ENCODE measurements around the gene ZNF831. TPM values are rescaled to one million over a fixed set of nuclear protein-coding genes. Genes with fewer than 3 reads are reported as not detected.

ZNF831 gene
- total and polyA plus RNA-seq, 9 donors = 0.05 to 0.36 (median 0.15) TPM; not detected in 1

GRCh38 chr20:59121714-59122565 is 41.7 kb upstream of the ZNF831 start:
- DNase-seq = no peak
- Histone ChIP-seq H3K27me3 (no peaks in the 10 kb centered on the region), H3K27ac (no peak overlapping the region), H3K4me3 (no peak overlapping the region), H3K9me3 (no peaks in the 10 kb centered on the region), H3K4me1 (ENCODE audit: insufficient read depth) (no peaks in the 10 kb centered on the region), H3K36me3 (no peaks in the 10 kb centered on the region)
- 44 to 50% (median 45%) methylated on average over 8 of the region's 8 CpGs for WGBS, 3 donors
- TF ChIP-seq EP300 (IDR thresholded peaks at IDR 0.05) = no peak
- no peak for TF ChIP-seq POLR2A (IDR thresholded peaks at IDR 0.05)
- no peak for TF ChIP-seq CTCF (IDR thresholded peaks at IDR 0.05)
- intact Hi-C loops (cut with DNase I) = no loop called here

- H3K27me3 ChIP-seq = no peaks in the 10 kb centered on the region
- TF ChIP-seq EP300 (IDR thresholded peaks at IDR 0.05) (no peak), POLR2A (IDR thresholded peaks at IDR 0.05) (no peak), CTCF (IDR thresholded peaks at IDR 0.05) (no peak)
- H3K36me3 ChIP-seq = no peaks in the 10 kb centered on the region
- no peaks in the 10 kb centered on the region for H3K9me3 ChIP-seq
- 73 to 87% (median 79%) methylated on average over 4 of the region's 4 CpGs for WGBS, 3 donors
- intact Hi-C loops (cut with DNase I) = no loop called here
- H3K27ac ChIP-seq = no peak overlapping the region
- H3K4me1 ChIP-seq (ENCODE audit: insufficient read depth) = no peaks in the 10 kb centered on the region
- no peak overlapping the region for H3K4me3 ChIP-seq
- DNase-seq = no peak
Observed at GRCh38 chr20:59122566-59122919, 41.1 kb upstream of the ZNF831 start.

GRCh38 chr20:59123011-59123677 is 40.5 kb upstream of the ZNF831 start:
- no peaks in the 10 kb centered on the region for H3K36me3 ChIP-seq
- no peak for DNase-seq
- H3K27me3 ChIP-seq = no peaks in the 10 kb centered on the region
- no peak overlapping the region for H3K27ac ChIP-seq
- WGBS, 3 donors = 75 to 79% (median 78%) methylated on average over 15 of the region's 15 CpGs
- no peaks in the 10 kb centered on the region for H3K9me3 ChIP-seq
- no peaks in the 10 kb centered on the region for H3K4me1 ChIP-seq (ENCODE audit: insufficient read depth)
- TF ChIP-seq POLR2A (IDR thresholded peaks at IDR 0.05) (no peak), CTCF (IDR thresholded peaks at IDR 0.05) (no peak), EP300 (IDR thresholded peaks at IDR 0.05) (no peak)
- intact Hi-C loops (cut with DNase I) = no loop called here
- no peak overlapping the region for H3K4me3 ChIP-seq

GRCh38 chr20:59123678-59124255 is 39.9 kb upstream of the ZNF831 start:
- Histone ChIP-seq H3K36me3 (no peaks in the 10 kb centered on the region), H3K27me3 (no peaks in the 10 kb centered on the region), H3K9me3 (no peaks in the 10 kb centered on the region), H3K4me3 (no peak overlapping the region), H3K27ac (no peak overlapping the region), H3K4me1 (ENCODE audit: insufficient read depth) (no peaks in the 10 kb centered on the region)
- DNase-seq = no peak
- WGBS, 3 donors = 52 to 60% (median 54%) methylated on average over 10 of the region's 10 CpGs
- TF ChIP-seq CTCF (IDR thresholded peaks at IDR 0.05) (no peak), EP300 (IDR thresholded peaks at IDR 0.05) (no peak), POLR2A (IDR thresholded peaks at IDR 0.05) (no peak)
- intact Hi-C loops (cut with DNase I) = no loop called here

Measured in ovary (tissue), 9 donors.